ENCODE results near the gene KHDRBS1. TPM values are rescaled to one million over a fixed set of nuclear protein-coding genes. Genes with fewer than 3 reads are reported as not detected.

KHDRBS1 gene
- total and polyA plus RNA-seq, 2 of the 13 experiments (the other 11 are each of a cell fraction or from before 2014, with no cell fraction given), result 25.1 to 39.0 TPM

- no peak for TF ChIP-seq TAF15 (IDR thresholded peaks at IDR 0.05; ENCODE audit: low read depth, low read length, poor library complexity, severe bottlenecking)
- 0 out of 2 replicates have a peak, but pooled peaks have one; percentile 4 for TF ChIP-seq ZKSCAN1 (IDR thresholded peaks at IDR 0.05; ENCODE audit: low read length)
- TF ChIP-seq CHD4 (IDR thresholded peaks at IDR 0.05; ENCODE audit: borderline replicate concordance, low read length), result no peak
- TF ChIP-seq PRPF4 (IDR thresholded peaks at IDR 0.05; ENCODE audit: low read depth, low read length, poor library complexity, severe bottlenecking), result no peak
- no peak for TF ChIP-seq U2AF1 (optimal IDR thresholded peaks at IDR 0.05; ENCODE audit: low read depth, low read length)
- TF ChIP-seq KAT7 (CRISPR knock-in tag; IDR thresholded peaks at IDR 0.05; ENCODE audit: borderline replicate concordance), result no peak
- TF ChIP-seq ARID3A (IDR thresholded peaks at IDR 0.05; ENCODE audit: low read depth, low read length), result no peak
- TF ChIP-seq EEA1 (CRISPR knock-in tag; IDR thresholded peaks at IDR 0.05; ENCODE audit: borderline replicate concordance), result 0 out of 2 replicates have a peak, but pooled peaks have one; percentile 59
- TF ChIP-seq HNRNPUL1 (IDR thresholded peaks at IDR 0.05; ENCODE audit: low read depth, low read length), result no peak
- TF ChIP-seq LBX2 (CRISPR knock-in tag; IDR thresholded peaks at IDR 0.05; ENCODE audit: borderline replicate concordance), result no peak; the same call in 1 of the 2 replicates
- TF ChIP-seq CCAR2 (optimal IDR thresholded peaks at IDR 0.05; ENCODE audit: low read depth, low read length), result no peak
- no peak for TF ChIP-seq CREB3 (CRISPR knock-in tag; IDR thresholded peaks at IDR 0.05)
- TF ChIP-seq GRHL1 (CRISPR knock-in tag; conservative IDR thresholded peaks at IDR 0.05), result no peak
- TF ChIP-seq RBM39 (IDR thresholded peaks at IDR 0.05; ENCODE audit: low read depth, low read length, poor library complexity, severe bottlenecking), result no peak
- TF ChIP-seq KDM2A (CRISPR knock-in tag; IDR thresholded peaks at IDR 0.05; ENCODE audit: borderline replicate concordance, low read depth), result peak; percentile 74; the same call in 1 of the 2 replicates
- no peak for TF ChIP-seq ZC3H4 (CRISPR knock-in tag; IDR thresholded peaks at IDR 0.05; ENCODE audit: borderline replicate concordance)
- no peak for TF ChIP-seq SIX1 (CRISPR knock-in tag; IDR thresholded peaks at IDR 0.05; ENCODE audit: borderline replicate concordance)
- TF ChIP-seq ATF6 (CRISPR knock-in tag; conservative IDR thresholded peaks at IDR 0.05), result no peak
- TF ChIP-seq MTF2 (CRISPR knock-in tag; IDR thresholded peaks at IDR 0.05; ENCODE audit: borderline replicate concordance), result peak; percentile 58; the same call in 1 of the 2 replicates
- no peak for TF ChIP-seq GTF2F1 (IDR thresholded peaks at IDR 0.05; ENCODE audit: low read length)
- no peak; the same call in 1 of the 2 replicates for TF ChIP-seq ZFP41 (CRISPR knock-in tag; IDR thresholded peaks at IDR 0.05; ENCODE audit: borderline replicate concordance)
- no peak for TF ChIP-seq CBFB (CRISPR knock-in tag; IDR thresholded peaks at IDR 0.05)
These were observed at the start of gene KHDRBS1 (continued) for GRCh38 chr1:32013386-32014198.
